Tibial artery (tissue), 4 donors: ENCODE measurements around the gene DUSP7.

Experiments
- DNase-seq, 2 donors: peaks; one replicate each; pipeline ENCODE4 v3.0.0-alpha.2; 2019
- H3K27ac ChIP-seq, 2 donors: fragments of 200-600 bp; sonication (generic) in 1 of 2; 1 replicate in 1 of 2; 2 replicates in 1 of 2; pipeline ENCODE4 v1.5.1; 2018 to 2019; ENCODE audit warnings: mild to moderate bottlenecking in 1 of 2
- H3K27me3 ChIP-seq, 2 donors: fragments of 200-600 bp; sonication (generic) in 1 of 2; one replicate each; pipeline versions ENCODE4 v1.5.1 to v1.6.0; 2016 to 2019
- H3K36me3 ChIP-seq, 3 donors: fragments of 200-600 bp; sonication (generic) in 2 of 3; one replicate each; pipeline ENCODE4 v1.5.1; 2016 to 2019; ENCODE audit warnings: mild to moderate bottlenecking in 2 of 3
- H3K4me1 ChIP-seq, 4 donors: fragments of 200-600 bp; sonication (generic) in 2 of 4; 1 replicate in 3 of 4; 2 replicates in 1 of 4; pipeline ENCODE4 v1.5.1; 2016 to 2019
- H3K4me3 ChIP-seq, 2 donors: fragments of 200-600 bp; sonication (generic) in 1 of 2; 1 replicate in 1 of 2; 2 replicates in 1 of 2; pipeline ENCODE4 v1.5.1; 2018 to 2019; ENCODE audit warnings: mild to moderate bottlenecking in 2 of 2
- H3K9me3 ChIP-seq, 3 donors: fragments of 200-600 bp; sonication (generic) in 1 of 3; one replicate each; pipeline ENCODE4 v1.5.1; 2016 to 2019
- CTCF ChIP-seq, 2 experiments: fragments of 200-600 bp in 1 of 2; fragments of 450-650 bp in 1 of 2; IDR thresholded peaks; one replicate each; pipeline ENCODE4 v1.5.1; 2017 to 2019; ENCODE audit warnings: antibody characterized with exemption in 2 of 2, mild to moderate bottlenecking in 1 of 2, moderate library complexity in 1 of 2
- intact Hi-C: fragments of 100-400 bp; cut with DNase I; formaldehyde crosslinking; loops from one replicate; pipeline ENCODE4 v1.15.0; 2023; ENCODE audit warnings: low total_unique reads

The DUSP7 gene

GRCh38 chr3:52005571-52005986 lies 50.8 kb downstream of the DUSP7 start:
- Histone ChIP-seq H3K9me3 (no peaks in the 10 kb centered on the region), H3K4me1 (peaks cover 0 to 27% (median 21%) of the 10 kb centered on the region in 4 donors), H3K27me3 (peaks cover 0 to 5% of the 10 kb centered on the region in 2 donors), H3K4me3 (no peak overlapping the region), H3K27ac (peak overlapping the region; percentile 11 to 41), H3K36me3 (no peaks in the 10 kb centered on the region)
- TF ChIP-seq CTCF (IDR thresholded peaks at IDR 0.05), result no peak
- DNase-seq, result no peak
- intact Hi-C loops, result loop anchor here (2.0 kb wide), 1 partner anchor 115 kb away; no protein-coding TSS in a partner anchor

GRCh38 chr3:52004906-52005395 lies 51.4 kb downstream of the DUSP7 start:
- intact Hi-C loops, result loop anchor here (2.0 to 5.0 kb wide), 2 partner anchors 47 to 116 kb away; no protein-coding TSS in a partner anchor

GRCh38 chr3:52004163-52004787 lies 52.1 kb downstream of the DUSP7 start:
- Histone ChIP-seq H3K27ac (peak overlapping the region in 1 of 2 donors; percentile 11), H3K9me3 (no peaks in the 10 kb centered on the region), H3K36me3 (no peaks in the 10 kb centered on the region), H3K4me1 (peaks cover 0 to 27% (median 21%) of the 10 kb centered on the region in 4 donors), H3K27me3 (peaks cover 0 to 14% of the 10 kb centered on the region in 2 donors), H3K4me3 (no peak overlapping the region)
- peak; percentile 58 to 71 for TF ChIP-seq CTCF (IDR thresholded peaks at IDR 0.05)
- DNase-seq, result no peak
- intact Hi-C loops, result loop anchor here (2.0 to 5.0 kb wide), 2 partner anchors 48 to 117 kb away; no protein-coding TSS in a partner anchor

More at GRCh38 chr3:52004906-52005395, 51.4 kb downstream of the DUSP7 start:
- no peak overlapping the region for H3K4me3 ChIP-seq
- peak overlapping the region; percentile 11 to 41 for H3K27ac ChIP-seq
- no peak for DNase-seq
- peaks cover 0 to 27% (median 21%) of the 10 kb centered on the region in 4 donors for H3K4me1 ChIP-seq
- no peak for TF ChIP-seq CTCF (IDR thresholded peaks at IDR 0.05)
- H3K27me3 ChIP-seq, result peaks cover 0 to 11% of the 10 kb centered on the region in 2 donors
- no peaks in the 10 kb centered on the region for H3K36me3 ChIP-seq
- H3K9me3 ChIP-seq, result no peaks in the 10 kb centered on the region

GRCh38 chr3:52002748-52003147 lies 53.6 kb downstream of the DUSP7 start:
- intact Hi-C loops, result loop anchor here (5.0 kb wide), 1 partner anchor 50 kb away; no protein-coding TSS in a partner anchor
- Histone ChIP-seq H3K27me3 (peaks cover 0 to 29% of the 10 kb centered on the region in 2 donors), H3K4me3 (no peak overlapping the region), H3K9me3 (no peaks in the 10 kb centered on the region), H3K36me3 (no peaks in the 10 kb centered on the region), H3K4me1 (peaks cover 0 to 27% (median 21%) of the 10 kb centered on the region in 4 donors), H3K27ac (no peak overlapping the region)
- no peak for TF ChIP-seq CTCF (IDR thresholded peaks at IDR 0.05)
- DNase-seq, result no peak

GRCh38 chr3:52001443-52001974 lies 54.9 kb downstream of the DUSP7 start:
- no peak overlapping the region for H3K27ac ChIP-seq
- H3K4me1 ChIP-seq, result peaks cover 0 to 27% (median 21%) of the 10 kb centered on the region in 4 donors
- DNase-seq, result peak; percentile 60 to 81
- no peak overlapping the region for H3K4me3 ChIP-seq
- no peaks in the 10 kb centered on the region for H3K9me3 ChIP-seq
- H3K36me3 ChIP-seq, result no peaks in the 10 kb centered on the region
- intact Hi-C loops, result loop anchor here (1.0 to 5.0 kb wide), 2 partner anchors 51 to 143 kb away; no protein-coding TSS in a partner anchor
- TF ChIP-seq CTCF (IDR thresholded peaks at IDR 0.05), result peak; percentile 84 to 98
- H3K27me3 ChIP-seq, result peaks cover 0 to 29% of the 10 kb centered on the region in 2 donors
